CD14-positive monocyte (primary cell): ENCODE measurements around the gene CHD2. TPM values are rescaled to one million over a fixed set of nuclear protein-coding genes. Genes with fewer than 3 reads are reported as not detected.
A peak's percentile ranks its signal among the peaks of the same experiment; 100 is the strongest.

Experiments used
- DNase-seq, 3 donors: peaks; one replicate each; pipeline ENCODE4 v3.0.0-alpha.2; 2011 to 2022
- H2AFZ ChIP-seq: 2 replicates; pipeline ENCODE4 v1.6.0; 2012; ENCODE audit warnings: mild to moderate bottlenecking, low read depth, low read length, inconsistent platforms; ENCODE audit not compliant: insufficient read depth, poor library complexity, severe bottlenecking
- H3K27ac ChIP-seq, 2 donors: 1 replicate in 1 of 2; 2 replicates in 1 of 2; pipeline ENCODE4 v1.5.1; 2012 to 2013; ENCODE audit warnings: low read length in 2 of 2, control low read depth in 1 of 2, inconsistent platforms in 1 of 2, low read depth in 1 of 2, mild to moderate bottlenecking in 1 of 2
- H3K27me3 ChIP-seq, 2 donors: one replicate each; pipeline versions ENCODE4 v1.6.0 to v1.6.1; 2011 to 2013; ENCODE audit warnings: low read length in 2 of 2; ENCODE audit not compliant: control insufficient read depth in 2 of 2, insufficient read depth in 2 of 2
- H3K36me3 ChIP-seq, 2 donors: replicated peaks in 1 of 2; 1 replicate in 1 of 2; 2 replicates in 1 of 2; pipeline versions ENCODE4 v1.5.1 to v1.6.1; 2012 to 2013; ENCODE audit warnings: low read length in 2 of 2, control low read depth in 1 of 2, inconsistent platforms in 1 of 2, mild to moderate bottlenecking in 1 of 2; ENCODE audit not compliant: insufficient read depth in 2 of 2, control insufficient read depth in 1 of 2
- H3K4me1 ChIP-seq, 2 donors: 1 replicate in 1 of 2; 2 replicates in 1 of 2; pipeline versions ENCODE4 v1.5.1 to v1.6.1; 2012 to 2013; ENCODE audit warnings: low read length in 2 of 2, control low read depth in 1 of 2, inconsistent platforms in 1 of 2, mild to moderate bottlenecking in 1 of 2, moderate library complexity in 1 of 2; ENCODE audit not compliant: insufficient read depth in 2 of 2, control insufficient read depth in 1 of 2
- H3K4me2 ChIP-seq: replicated peaks from 2 replicates; pipeline ENCODE3; 2012; ENCODE audit warnings: low read length, moderate library complexity, mild to moderate bottlenecking; ENCODE audit not compliant: poor library complexity, severe bottlenecking; ENCODE audit errors: extremely low read depth
- H3K4me3 ChIP-seq, 3 experiments: fragments of 200-600 bp in 1 of 3; sonication (generic) in 1 of 3; replicated peaks in 1 of 3; 1 replicate in 2 of 3; 2 replicates in 1 of 3; pipeline ENCODE4 v1.5.1; 2011 to 2013; ENCODE audit warnings: low read length in 3 of 3, mild to moderate bottlenecking in 3 of 3, control low read depth in 2 of 3, low read depth in 2 of 3, inconsistent platforms in 1 of 3, moderate library complexity in 1 of 3
- H3K79me2 ChIP-seq: 2 replicates; pipeline ENCODE4 v1.6.0; 2012; ENCODE audit warnings: mild to moderate bottlenecking, control low read depth, inconsistent platforms, low read length, moderate library complexity; ENCODE audit not compliant: insufficient read depth
- H3K9ac ChIP-seq: 2 replicates; pipeline ENCODE4 v1.6.0; 2017; ENCODE audit warnings: low read length, mild to moderate bottlenecking; ENCODE audit not compliant: insufficient read depth, poor library complexity, severe bottlenecking
- H3K9me3 ChIP-seq, 2 donors: replicated peaks in 1 of 2; 1 replicate in 1 of 2; 2 replicates in 1 of 2; pipeline versions ENCODE4 v1.5.1 to v1.6.1; 2012 to 2013; ENCODE audit warnings: low read length in 2 of 2, control low read depth in 1 of 2; ENCODE audit not compliant: control insufficient read depth in 1 of 2, insufficient read depth in 1 of 2
- H4K20me1 ChIP-seq: 2 replicates; pipeline ENCODE4 v1.6.0; 2012; ENCODE audit warnings: mild to moderate bottlenecking, low read length, control low read depth, moderate library complexity; ENCODE audit not compliant: insufficient read depth
- H3K27ac Mint-ChIP-seq, 7 donors: one replicate each; pipeline ENCODE4 v1.8.0; 2020; ENCODE audit warnings: mild to moderate bottlenecking in 7 of 7, mixed read lengths in 7 of 7, moderate library complexity in 6 of 7, inconsistent platforms in 2 of 7
- H3K27me3 Mint-ChIP-seq, 3 donors: one replicate each; pipeline ENCODE4 v1.8.0; 2021 to 2022; ENCODE audit warnings: low read depth in 3 of 3, mild to moderate bottlenecking in 3 of 3, mixed read lengths in 3 of 3, moderate library complexity in 3 of 3, inconsistent platforms in 1 of 3
- H3K36me3 Mint-ChIP-seq, 2 donors: one replicate each; pipeline ENCODE4 v1.8.0; 2020; ENCODE audit warnings: mixed read lengths in 2 of 2, inconsistent platforms in 1 of 2, mild to moderate bottlenecking in 1 of 2
- H3K4me1 Mint-ChIP-seq: one replicate; pipeline ENCODE4 v1.8.0; 2020; ENCODE audit warnings: mild to moderate bottlenecking, mixed read lengths
- H3K4me3 Mint-ChIP-seq, 2 donors: one replicate each; pipeline ENCODE4 v1.8.0; 2020; ENCODE audit warnings: mild to moderate bottlenecking in 2 of 2, mixed read lengths in 2 of 2, moderate library complexity in 1 of 2
- H3K9me3 Mint-ChIP-seq, 7 donors: one replicate each; pipeline ENCODE4 v1.8.0; 2020 to 2022; ENCODE audit warnings: mixed read lengths in 7 of 7, mild to moderate bottlenecking in 6 of 7, moderate library complexity in 6 of 7, inconsistent platforms in 2 of 7
- CTCF ChIP-seq: fragments of 200-600 bp; IDR thresholded peaks from one replicate; pipeline ENCODE4 v1.8.0; 2022; ENCODE audit warnings: antibody characterized with exemption, mild to moderate bottlenecking
- WGBS: methylation state at CpG from one replicate; pipeline ENCODE4 v1.1.5; 2013; ENCODE audit warnings: missing lambda C conversion rate; ENCODE audit not compliant: insufficient coverage; 5-methylcytosine and 5-hydroxymethylcytosine counted together
- intact Hi-C, 2 donors: fragments of 100-400 bp; cut with micrococcal nuclease; formaldehyde crosslinking; loops; one replicate each; pipeline versions ENCODE4 v1.15.0 to v1.15.1; 2023
- polyA plus RNA-seq, 3 donors: library from polyadenylated mRNA; depleted of rRNA in 1 of 3; unstranded in 2 of 3; stranded (reverse) in 1 of 3; fragments of 300-500 nt in 2 of 3; fragments of >200 nt in 1 of 3; fragmentation: Illumina TruSeq in 2 of 3; gene quantifications; 1 replicate in 2 of 3; 2 replicates in 1 of 3; pipeline ENCODE4 v1.2.3, GENCODE V29; 2012 to 2021

The CHD2 gene
- polyA plus RNA-seq, 3 donors = 9.6 to 61.2 (median 11.4) TPM

DNA sequence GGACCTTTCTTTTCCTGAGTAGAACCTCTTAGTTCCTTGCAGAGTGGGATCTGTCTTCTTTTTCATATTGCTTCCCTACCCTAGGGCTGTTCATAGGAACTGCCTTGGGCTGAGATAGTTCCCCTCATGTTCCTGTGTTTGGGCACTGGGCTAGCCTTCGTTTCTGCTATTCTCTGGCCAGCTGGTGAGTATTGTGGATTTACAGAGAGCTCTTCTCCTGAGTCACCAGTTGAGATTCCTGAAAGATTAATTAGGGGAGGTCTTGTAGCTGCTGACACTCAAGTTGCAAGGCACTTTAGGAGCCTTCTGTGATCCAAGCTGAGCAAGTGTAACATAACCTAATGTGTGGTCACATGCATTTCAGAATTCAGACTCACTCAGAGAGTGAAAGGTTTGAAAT lies 30.7 kb downstream of the CHD2 start:
- DNase-seq = no peak
- H3K27ac ChIP-seq = peak overlapping the region in 1 of 2 donors; percentile 18
- Mint-ChIP-seq H3K36me3 (peaks cover 84 to 88% of the 10 kb centered on the region in 2 donors), H3K4me1 (peaks cover 13% of the 10 kb centered on the region), H3K27me3 (no peaks in the 10 kb centered on the region), H3K27ac (peak overlapping the region in 3 of 7 donors; percentile 0 to 76 (median 39)), H3K4me3 (no peak overlapping the region), H3K9me3 (no peaks in the 10 kb centered on the region)
- no peak overlapping the region for H3K9ac ChIP-seq
- TF ChIP-seq CTCF = no peak
- no peaks in the 10 kb centered on the region for H3K27me3 ChIP-seq
- no peak overlapping the region for H2AFZ ChIP-seq
- peaks cover 78% of the 10 kb centered on the region for H4K20me1 ChIP-seq
- peaks cover 76 to 100% of the 10 kb centered on the region in 2 donors for H3K36me3 ChIP-seq
- H3K4me1 ChIP-seq = peaks cover 19% of the 10 kb centered on the region in 2 donors
- H3K4me3 ChIP-seq = no peak overlapping the region
- no peak overlapping the region for H3K4me2 ChIP-seq
- no peaks in the 10 kb centered on the region for H3K9me3 ChIP-seq
- intact Hi-C loops = loop anchor here in 1 of 2 donors (10.0 kb wide), 1 partner anchor 64 kb away; no protein-coding TSS in a partner anchor
- peaks cover 89% of the 10 kb centered on the region for H3K79me2 ChIP-seq
- WGBS = 89% methylated on average over 1 of the region's 1 CpG

GRCh38 chr15:92932946-92933649 lies 33.0 kb downstream of the CHD2 start:
- no peak for TF ChIP-seq CTCF
- Mint-ChIP-seq H3K4me3 (no peak overlapping the region), H3K27me3 (no peaks in the 10 kb centered on the region), H3K36me3 (peaks cover 79 to 84% of the 10 kb centered on the region in 2 donors), H3K9me3 (no peaks in the 10 kb centered on the region), H3K27ac (peak overlapping the region in 5 of 7 donors; percentile 20 to 70 (median 48)), H3K4me1 (peaks cover 14% of the 10 kb centered on the region)
- Histone ChIP-seq H3K4me3 (no peak overlapping the region), H3K27ac (peak overlapping the region; percentile 11 to 55), H3K4me2 (no peak overlapping the region), H3K36me3 (peaks cover 76 to 100% of the 10 kb centered on the region in 2 donors), H3K9me3 (no peaks in the 10 kb centered on the region), H2AFZ (no peak overlapping the region), H3K27me3 (no peaks in the 10 kb centered on the region), H3K4me1 (peaks cover 19% of the 10 kb centered on the region in 2 donors), H4K20me1 (peaks cover 86% of the 10 kb centered on the region), H3K79me2 (peaks cover 86% of the 10 kb centered on the region), H3K9ac (no peak overlapping the region)
- 100% methylated on average over 1 of the region's 8 CpGs for WGBS
- intact Hi-C loops = loop anchor here in 1 of 2 donors (10.0 kb wide), 1 partner anchor 62 kb away; no protein-coding TSS in a partner anchor
- no peak for DNase-seq
